ENCODE results near the gene EIF5. TPM values are rescaled to one million over a fixed set of nuclear protein-coding genes. Genes with fewer than 3 reads are reported as not detected.

EIF5 gene
- total RNA-seq, 1 experiment from 2014 or later = 238 TPM

DNA sequence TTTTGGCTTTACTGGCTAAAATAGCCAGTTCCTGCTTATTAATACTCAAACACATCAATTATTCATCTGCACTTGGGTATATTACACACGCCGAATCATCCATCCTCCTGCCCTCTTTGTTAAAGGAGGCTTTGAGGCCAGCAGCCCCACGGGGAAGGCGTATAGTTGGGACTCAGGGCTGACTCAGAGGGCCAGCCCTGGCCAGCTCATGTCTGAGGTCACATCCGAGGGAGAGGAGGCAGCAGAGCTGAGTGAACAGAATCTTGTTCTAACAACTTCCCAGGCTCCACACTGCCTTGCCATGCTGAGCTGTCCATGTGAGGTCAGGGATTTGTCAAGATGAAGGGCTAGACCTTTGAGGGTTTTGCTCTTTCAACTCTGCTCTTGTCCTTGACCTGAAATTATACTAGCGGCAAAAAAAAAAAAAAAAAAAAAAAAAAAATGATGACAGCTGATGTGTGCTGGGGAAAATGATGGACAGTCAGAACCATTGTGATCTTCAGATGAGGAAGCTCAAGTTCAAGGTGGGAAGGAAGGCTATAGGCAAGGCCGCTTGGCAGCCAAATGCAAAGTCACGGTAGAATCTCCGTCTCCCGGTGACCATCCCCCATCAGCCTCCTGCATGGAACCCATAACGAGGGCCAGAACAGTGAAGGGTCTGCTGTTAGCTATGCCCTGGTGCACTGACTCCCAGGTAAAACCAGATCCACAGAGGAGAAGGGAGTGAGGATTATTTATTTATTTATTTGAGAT is 38.7 kb downstream of the EIF5 start:
- ATAC-seq (peak; percentile 99), DNase-seq (ENCODE audit: low read depth, low spot score) (peak; percentile 82)
- TF ChIP-seq, protein P1, sequence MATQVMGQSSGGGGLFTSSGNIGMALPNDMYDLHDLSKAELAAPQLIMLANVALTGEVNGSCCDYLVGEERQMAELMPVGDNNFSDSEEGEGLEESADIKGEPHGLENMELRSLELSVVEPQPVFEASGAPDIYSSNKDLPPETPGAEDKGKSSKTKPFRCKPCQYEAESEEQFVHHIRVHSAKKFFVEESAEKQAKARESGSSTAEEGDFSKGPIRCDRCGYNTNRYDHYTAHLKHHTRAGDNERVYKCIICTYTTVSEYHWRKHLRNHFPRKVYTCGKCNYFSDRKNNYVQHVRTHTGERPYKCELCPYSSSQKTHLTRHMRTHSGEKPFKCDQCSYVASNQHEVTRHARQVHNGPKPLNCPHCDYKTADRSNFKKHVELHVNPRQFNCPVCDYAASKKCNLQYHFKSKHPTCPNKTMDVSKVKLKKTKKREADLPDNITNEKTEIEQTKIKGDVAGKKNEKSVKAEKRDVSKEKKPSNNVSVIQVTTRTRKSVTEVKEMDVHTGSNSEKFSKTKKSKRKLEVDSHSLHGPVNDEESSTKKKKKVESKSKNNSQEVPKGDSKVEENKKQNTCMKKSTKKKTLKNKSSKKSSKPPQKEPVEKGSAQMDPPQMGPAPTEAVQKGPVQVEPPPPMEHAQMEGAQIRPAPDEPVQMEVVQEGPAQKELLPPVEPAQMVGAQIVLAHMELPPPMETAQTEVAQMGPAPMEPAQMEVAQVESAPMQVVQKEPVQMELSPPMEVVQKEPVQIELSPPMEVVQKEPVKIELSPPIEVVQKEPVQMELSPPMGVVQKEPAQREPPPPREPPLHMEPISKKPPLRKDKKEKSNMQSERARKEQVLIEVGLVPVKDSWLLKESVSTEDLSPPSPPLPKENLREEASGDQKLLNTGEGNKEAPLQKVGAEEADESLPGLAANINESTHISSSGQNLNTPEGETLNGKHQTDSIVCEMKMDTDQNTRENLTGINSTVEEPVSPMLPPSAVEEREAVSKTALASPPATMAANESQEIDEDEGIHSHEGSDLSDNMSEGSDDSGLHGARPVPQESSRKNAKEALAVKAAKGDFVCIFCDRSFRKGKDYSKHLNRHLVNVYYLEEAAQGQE (IDR thresholded peaks at IDR 0.05; ENCODE audit: insufficient read depth in 1 of 2, low read depth in 2 of 2, low read length in 1 of 2) = no peak
- TF ChIP-seq SIN3A (IDR thresholded peaks at IDR 0.05; ENCODE audit: borderline replicate concordance, insufficient read depth, low read depth, low read length) (no peak), POLR2AphosphoS5 (IDR thresholded peaks at IDR 0.05; ENCODE audit: low read depth, low read length) (no peak), TCF7L2 (IDR thresholded peaks at IDR 0.05; ENCODE audit: low read depth, low read length) (no peak)
- TF ChIP-seq, protein P2, sequence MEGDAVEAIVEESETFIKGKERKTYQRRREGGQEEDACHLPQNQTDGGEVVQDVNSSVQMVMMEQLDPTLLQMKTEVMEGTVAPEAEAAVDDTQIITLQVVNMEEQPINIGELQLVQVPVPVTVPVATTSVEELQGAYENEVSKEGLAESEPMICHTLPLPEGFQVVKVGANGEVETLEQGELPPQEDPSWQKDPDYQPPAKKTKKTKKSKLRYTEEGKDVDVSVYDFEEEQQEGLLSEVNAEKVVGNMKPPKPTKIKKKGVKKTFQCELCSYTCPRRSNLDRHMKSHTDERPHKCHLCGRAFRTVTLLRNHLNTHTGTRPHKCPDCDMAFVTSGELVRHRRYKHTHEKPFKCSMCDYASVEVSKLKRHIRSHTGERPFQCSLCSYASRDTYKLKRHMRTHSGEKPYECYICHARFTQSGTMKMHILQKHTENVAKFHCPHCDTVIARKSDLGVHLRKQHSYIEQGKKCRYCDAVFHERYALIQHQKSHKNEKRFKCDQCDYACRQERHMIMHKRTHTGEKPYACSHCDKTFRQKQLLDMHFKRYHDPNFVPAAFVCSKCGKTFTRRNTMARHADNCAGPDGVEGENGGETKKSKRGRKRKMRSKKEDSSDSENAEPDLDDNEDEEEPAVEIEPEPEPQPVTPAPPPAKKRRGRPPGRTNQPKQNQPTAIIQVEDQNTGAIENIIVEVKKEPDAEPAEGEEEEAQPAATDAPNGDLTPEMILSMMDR (IDR thresholded peaks at IDR 0.05) = no peak
- intact Hi-C loops (cut with micrococcal nuclease; ENCODE audit: unreplicated experiment) (no loop called here), in situ Hi-C loops (cut with HindIII; ENCODE audit: low pct_unique_long_range_greater_than_20kb, low sequenced_read_pairs) (no loop called here)
- Histone ChIP-seq H3K4me3 (ENCODE audit: low read depth in 2 of 2, low read length in 2 of 2) (no peak overlapping the region), H3K27ac (ENCODE audit: low read length) (0 out of 2 replicates have a peak overlapping the region, but pooled peaks have one; percentile 9), H3K4me1 (ENCODE audit: control insufficient read depth, insufficient read depth, low read length) (no peaks in the 10 kb centered on the region; the same call in 1 of the 2 replicates), H3K9me3 (ENCODE audit: control insufficient read depth, insufficient read depth, low read depth, low read length) (no peaks in the 10 kb centered on the region), H3K36me3 (ENCODE audit: control insufficient read depth, insufficient read depth, low read length) (no peaks in the 10 kb centered on the region), H3K27me3 (ENCODE audit: control insufficient read depth, insufficient read depth, low read length) (no peaks in the 10 kb centered on the region)
- CTCF ChIA-PET = no interaction called here
- BruUV-seq (replicated peaks) = no TSS peak
- POLR2A ChIA-PET = no interaction called here

DNA sequence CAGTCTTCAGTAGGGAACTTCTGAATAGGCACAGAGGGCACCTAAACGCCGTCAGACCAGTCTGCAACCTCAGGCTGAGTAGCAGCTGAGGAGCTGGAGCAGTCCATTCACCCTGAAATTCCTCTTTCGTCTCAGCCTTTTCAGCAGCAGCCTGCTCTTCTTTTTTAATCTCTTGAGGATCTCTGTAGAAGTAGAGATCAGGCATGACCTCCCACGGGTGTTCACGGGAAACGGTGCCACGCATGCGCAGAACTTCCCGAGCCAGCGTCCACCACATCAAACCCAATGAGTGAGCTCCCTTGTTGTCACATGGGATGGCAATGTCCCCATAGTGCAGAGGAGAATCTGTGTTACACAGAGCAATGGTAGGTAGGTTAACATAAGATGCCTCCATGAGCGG is 40.1 kb downstream of the EIF5 start:
- no peak for ATAC-seq
- no TSS peak for BruUV-seq (replicated peaks)
- intact Hi-C loops (cut with micrococcal nuclease; ENCODE audit: unreplicated experiment) = no loop called here
- ChIA-PET CTCF (no interaction called here), POLR2A (no interaction called here)
- Histone ChIP-seq H3K4me1 (ENCODE audit: control insufficient read depth, insufficient read depth, low read length) (no peaks in the 10 kb centered on the region; the same call in 1 of the 2 replicates), H3K27me3 (ENCODE audit: control insufficient read depth, insufficient read depth, low read length) (no peaks in the 10 kb centered on the region), H3K4me3 (ENCODE audit: low read depth in 2 of 2, low read length in 2 of 2) (no peak overlapping the region), H3K9me3 (ENCODE audit: control insufficient read depth, insufficient read depth, low read depth, low read length) (no peaks in the 10 kb centered on the region), H3K27ac (ENCODE audit: low read length) (no peak overlapping the region), H3K36me3 (ENCODE audit: control insufficient read depth, insufficient read depth, low read length) (no peaks in the 10 kb centered on the region)
- in situ Hi-C loops (cut with HindIII; ENCODE audit: low pct_unique_long_range_greater_than_20kb, low sequenced_read_pairs) = no loop called here
- TF ChIP-seq TCF7L2 (IDR thresholded peaks at IDR 0.05; ENCODE audit: low read depth, low read length) = no peak
- TF ChIP-seq, protein P2 (IDR thresholded peaks at IDR 0.05) = no peak
- TF ChIP-seq, protein P1 (IDR thresholded peaks at IDR 0.05; ENCODE audit: insufficient read depth in 1 of 2, low read depth in 2 of 2, low read length in 1 of 2) = no peak
- no peak for TF ChIP-seq POLR2AphosphoS5 (IDR thresholded peaks at IDR 0.05; ENCODE audit: low read depth, low read length)
- no peak for TF ChIP-seq SIN3A (IDR thresholded peaks at IDR 0.05; ENCODE audit: borderline replicate concordance, insufficient read depth, low read depth, low read length)
- no peak for DNase-seq (ENCODE audit: low read depth, low spot score)
